Brain pericyte (primary cell): ENCODE data around the gene TMX2.
"Not testable (repeated sequence)": the region's sequence is repeated elsewhere in the genome, so short reads cannot be mapped to it uniquely, and the experiment has no call there.

Source experiments
- DNase-seq: peaks from one replicate; pipeline ENCODE4 v3.0.0-alpha.2; 2012; ENCODE audit warnings: low read depth, low spot score

TMX2 gene

DNA sequence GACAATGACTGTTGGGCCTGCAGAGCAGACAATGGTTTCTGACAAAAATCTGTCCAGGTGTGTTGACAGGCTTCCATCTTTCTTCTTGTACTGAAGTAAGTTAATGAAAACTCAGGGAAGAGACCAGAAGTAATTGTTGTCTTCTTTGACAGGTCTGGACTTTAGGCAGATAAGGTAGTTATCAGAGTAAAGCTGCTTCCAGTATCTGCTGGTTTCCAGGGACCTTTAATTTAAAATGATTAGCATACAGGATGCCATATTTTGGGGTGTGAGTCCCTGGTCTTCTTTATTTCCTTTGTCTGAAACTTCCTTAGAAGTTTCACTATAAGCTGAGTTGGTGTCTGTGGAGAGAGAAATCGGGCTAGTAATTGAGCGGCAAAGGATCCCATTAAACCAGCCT is 1.4 kb downstream of the TMX2 start:
- no peak for DNase-seq

DNA sequence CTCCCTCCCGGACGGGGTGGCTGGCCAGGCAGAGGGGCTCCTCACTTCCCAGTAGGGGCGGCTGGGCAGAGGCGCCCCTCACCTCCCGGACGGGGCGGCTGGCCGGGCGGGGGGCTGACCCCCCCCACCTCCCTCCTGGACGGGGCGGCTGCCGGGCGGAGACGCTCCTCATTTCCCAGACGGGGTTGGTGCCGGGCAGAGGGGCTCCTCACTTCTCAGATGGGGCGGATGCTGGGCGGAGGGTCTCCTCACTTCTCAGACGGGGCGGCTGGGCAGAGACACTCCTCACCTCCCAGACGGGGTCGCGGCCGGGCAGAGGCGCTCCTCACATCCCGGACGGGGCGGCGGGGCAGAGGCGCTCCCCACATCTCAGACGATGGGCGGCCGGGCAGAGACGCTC is 4.3 kb downstream of the TMX2 start:
- DNase-seq = not testable (repeated sequence)

DNA sequence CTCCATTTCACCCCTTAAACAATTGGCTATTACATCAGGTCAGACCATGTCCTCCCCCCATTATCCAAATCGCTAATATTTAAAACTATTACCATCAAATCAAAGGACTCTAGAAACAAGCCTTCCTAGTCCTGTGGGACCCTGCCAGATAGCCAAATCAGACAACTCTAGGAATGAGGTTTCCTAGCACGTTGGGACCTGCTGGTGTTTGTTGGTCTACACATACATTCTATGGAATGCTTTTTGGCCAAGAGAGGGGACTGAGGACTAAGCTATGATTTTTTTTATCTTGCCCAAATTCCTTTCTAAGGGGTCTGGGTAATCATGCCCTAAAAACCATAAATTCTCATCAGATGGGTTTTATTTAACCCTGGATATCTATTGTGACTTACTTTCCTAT is 14.8 kb downstream of the TMX2 start:
- no peak for DNase-seq

DNA sequence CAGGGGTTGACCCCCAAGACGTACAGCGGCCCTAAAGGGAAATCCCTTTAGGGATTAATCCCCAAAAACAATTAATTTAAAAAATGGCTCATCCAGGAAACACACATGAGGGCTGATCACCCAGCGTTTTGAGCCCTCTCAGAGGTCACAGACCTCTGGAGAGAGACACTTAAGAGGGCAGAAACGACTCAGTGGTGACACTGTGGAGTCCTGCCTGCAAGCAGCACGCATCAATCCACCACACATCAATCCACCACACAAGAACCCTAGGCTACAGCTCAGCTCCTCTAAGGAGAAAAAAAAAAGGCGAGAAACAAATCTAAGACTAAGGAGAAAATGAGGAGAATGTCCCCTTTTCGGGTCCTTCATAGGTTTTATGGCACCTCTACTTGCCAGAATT is 16.4 kb downstream of the TMX2 start:
- DNase-seq = no peak

DNA sequence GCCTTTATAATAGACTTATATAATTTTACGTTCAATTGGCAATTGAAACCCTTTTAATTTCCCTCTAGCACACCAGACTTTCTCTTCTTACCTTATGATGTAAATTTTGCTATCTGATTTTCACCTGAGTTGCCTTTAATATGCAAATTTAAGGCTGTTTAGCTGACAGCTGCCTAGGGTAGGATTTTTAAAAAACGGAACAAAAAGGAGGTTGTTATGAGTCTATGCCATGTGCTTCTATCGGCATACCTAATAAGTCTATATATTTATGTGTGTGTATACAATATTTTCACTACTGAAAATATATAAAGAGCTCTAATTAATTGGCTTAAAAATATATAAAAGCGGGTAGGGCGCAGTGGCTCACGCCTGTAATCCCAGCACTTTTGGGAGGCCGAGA is 17.1 kb downstream of the TMX2 start:
- no peak for DNase-seq

DNA sequence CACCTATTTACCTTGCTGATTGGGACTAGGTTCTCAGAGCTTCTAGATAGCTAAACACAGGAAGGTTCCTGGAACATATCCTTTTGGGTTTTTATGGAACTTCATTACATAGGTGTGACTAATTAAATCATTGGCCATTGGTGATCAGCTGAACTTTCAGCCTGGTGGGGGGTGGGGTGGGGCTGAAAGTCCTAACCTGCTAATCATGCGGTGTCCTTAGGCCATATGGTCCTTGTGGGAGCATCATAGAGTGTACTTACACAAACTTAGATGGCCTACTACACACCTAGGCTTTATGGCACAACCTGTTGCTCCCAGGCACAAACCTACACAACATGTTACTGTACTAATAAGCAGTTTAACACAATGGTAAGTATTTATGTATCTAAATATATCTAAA is 20.3 kb downstream of the TMX2 start:
- DNase-seq = no peak

DNA sequence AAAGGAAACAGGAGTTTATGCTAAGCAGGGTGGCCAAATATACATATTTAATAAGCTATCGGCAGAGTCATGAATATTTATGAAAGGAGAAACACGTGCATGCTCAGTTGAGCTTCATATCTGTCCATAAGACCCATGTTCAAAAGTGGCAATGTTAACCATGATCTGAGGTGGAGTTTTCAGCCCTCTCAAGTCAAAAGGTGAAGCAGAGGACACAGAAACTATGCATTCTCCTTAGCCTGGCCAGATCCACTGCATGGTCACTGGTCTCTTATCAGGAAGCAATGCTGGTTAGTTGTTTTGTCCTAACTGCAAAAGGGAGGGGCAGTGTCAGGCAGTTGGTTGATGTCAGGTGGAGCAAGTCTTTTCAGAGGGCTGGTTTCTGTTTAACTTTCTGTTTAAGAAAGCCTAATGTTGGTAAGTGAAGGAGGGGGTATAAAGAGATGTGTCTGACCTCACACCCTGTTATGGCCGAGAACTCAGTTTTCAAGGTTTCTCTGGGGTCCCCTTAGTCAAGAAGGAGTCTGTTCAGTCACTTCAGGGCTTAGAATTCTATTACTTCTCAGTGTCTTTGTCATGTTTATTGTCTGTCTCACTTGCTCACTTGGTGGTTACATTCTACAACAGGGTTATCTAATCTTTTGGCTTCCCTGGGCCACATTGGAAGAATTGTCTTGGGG is 23.4 kb downstream of the TMX2 start:
- DNase-seq = no peak

DNA sequence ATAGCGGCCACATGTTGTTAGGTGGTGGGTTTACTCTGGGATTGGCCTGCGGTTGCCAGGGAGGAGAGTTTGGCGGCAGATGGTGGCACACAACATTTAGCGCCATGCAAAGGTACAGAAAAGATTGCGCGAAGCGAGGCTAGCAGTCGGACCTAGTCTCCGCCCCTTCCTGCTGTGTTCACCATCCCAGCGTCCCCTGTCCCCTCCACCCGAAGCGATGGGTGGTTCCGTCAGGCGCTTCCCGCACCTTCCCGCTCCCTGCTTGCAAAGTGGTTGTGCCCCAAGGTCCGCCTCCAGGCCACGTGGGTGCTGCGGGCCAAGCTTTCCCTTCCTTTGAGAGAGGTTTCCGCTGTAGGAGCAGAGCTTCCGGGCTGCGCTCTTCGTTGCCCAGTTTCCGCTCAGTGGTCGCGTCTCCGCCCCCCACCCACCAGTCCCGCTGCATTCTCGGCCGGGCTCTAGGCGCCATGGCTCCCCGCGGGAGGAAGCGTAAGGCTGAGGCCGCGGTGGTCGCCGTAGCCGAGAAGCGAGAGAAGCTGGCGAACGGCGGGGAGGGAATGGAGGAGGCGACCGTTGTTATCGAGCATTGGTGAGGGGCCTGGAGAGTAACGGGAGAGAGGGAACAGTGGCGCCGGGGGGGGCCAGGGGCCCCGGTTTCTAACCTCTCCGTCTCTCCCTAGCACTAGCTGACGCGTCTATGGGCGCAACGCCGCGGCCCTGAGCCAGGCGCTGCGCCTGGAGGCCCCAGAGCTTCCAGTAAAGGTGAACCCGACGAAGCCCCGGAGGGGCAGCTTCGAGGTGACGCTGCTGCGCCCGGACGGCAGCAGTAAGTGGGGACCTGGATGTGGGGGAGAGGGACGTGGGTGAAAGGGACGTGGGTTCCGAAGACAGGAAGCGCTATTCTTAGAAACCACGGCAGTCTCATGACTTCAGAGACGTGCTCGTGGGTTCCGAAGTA is 29.0 kb downstream of the TMX2 start, which contains the start of gene SELENOH:
Gene SELENOH, plus strand, starts transcription at position 360 of the 955 bp plus-strand sequence. Its CDS starts 105 bp downstream, at position 465.
- peak; percentile 89 for DNase-seq

DNA sequence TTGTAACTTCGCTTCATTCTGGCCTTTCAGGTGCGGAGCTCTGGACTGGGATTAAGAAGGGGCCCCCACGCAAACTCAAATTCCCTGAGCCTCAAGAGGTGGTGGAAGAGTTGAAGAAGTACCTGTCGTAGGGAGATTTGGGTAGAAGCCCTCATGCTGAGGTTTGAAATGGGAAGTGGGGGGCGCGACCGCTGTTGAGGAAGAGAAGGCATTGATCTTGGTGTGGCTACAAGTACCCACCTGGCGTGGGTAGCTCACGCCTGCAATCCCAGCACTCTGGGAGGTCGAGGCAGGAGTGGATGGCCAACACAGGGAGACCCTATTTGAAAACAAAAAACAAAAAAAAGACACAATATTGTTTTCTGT is 29.7 kb downstream of the TMX2 start:
- no peak for DNase-seq

DNA sequence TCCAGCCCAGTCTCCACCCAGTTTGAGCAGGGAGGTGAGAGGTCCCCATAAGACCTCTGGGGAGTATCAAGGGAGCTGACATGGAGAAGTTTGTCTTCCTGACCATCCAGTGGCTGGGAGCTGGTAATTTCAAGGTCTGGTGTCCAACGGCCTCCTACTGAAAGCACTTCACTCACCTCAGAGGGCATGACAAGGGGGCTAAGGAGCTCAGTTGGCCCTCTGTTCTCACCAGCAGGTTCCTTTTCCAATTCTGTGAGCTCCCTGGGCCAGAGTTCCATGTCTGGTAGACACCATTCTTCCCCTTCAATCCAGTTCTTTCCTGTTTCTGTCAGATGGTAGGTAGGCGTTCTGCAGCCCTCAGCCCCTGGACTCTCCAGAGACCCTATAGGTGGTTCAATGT is 32.0 kb downstream of the TMX2 start:
- DNase-seq = no peak

DNA sequence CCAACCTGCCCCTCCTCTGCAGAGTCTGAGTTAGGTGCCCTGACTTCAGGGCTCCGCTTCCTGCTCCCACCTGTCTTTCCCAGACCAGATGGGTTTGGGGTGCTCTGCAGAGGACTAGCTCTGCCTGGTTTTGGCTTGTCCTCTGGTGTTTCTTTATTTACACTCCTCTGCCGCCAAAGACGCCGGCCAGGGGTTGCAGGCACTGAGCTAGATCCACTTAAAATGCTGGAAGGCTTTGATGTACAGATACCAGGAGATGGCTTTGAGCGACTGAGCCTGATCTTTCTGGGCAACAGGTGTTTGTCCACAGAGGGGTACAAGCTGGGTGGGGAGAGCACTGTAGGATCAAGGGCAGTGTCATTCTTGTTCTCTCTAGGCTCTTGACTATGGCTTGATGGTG is 32.8 kb downstream of the TMX2 start:
- DNase-seq = no peak

DNA sequence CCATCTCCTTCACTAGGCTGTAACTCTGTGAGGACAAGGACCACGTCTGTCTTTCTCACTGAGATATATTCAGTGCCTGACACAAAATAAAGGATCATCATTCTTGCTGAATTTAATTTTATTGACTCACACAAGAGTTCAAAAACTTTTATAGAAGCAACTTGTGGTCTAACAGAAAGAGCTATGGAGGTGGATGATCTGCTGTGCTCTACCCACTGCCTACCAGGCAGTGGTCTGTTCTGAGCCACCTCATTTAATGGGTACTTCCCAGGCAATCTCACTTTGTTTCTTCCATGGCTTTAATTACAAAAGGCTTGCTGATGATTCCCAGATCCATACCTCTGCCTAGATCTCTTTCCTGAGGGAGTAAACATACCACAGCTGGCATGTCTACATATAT is 34.5 kb downstream of the TMX2 start:
- DNase-seq = no peak

DNA sequence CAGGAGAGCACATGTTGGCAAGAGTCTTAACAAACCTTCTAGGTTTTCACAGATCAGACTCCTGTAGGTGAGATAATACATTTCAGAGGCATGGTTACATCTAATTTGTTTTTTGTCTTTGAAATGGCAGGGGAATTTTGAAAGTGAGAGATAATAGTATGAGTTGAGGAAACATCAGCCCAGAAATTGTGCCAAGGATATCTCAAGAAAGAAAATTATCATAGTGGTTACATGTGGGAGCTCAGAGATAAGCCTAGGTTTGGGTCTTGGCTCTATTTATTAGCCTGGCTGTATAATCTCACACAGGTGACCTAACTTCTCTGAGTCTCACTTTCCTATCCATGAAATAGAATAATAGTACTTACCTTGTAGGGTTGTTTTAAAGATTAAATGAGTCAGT is 38.8 kb downstream of the TMX2 start:
- no peak for DNase-seq

DNA sequence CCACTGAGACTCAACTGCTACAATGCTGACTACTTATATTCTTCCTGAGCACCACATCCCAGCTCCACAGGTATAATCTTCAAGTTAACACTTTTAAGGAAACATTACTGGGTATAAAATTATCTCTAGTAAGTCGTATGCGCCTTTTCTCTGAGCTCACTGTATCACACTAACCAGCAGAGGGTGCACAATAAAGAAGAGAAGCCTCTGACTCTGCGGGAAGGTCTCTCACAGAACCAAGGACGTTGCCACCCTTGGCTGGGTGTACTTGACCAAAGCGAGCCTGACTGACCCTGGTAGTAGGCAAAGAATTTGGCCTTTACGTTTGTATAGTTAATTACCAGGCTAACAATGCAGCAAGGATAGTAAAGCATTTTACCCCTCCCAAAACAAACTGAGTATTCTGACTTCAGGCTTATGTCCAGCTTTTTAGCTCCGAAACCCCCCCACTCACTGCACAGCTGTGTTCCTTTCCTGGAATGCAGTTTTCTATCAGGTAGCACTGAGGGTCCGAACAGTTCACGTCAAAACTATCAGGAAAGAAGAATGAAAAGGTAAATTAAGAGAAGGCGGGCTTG is 39.4 kb downstream of the TMX2 start, which contains the start of gene BTBD18:
Gene BTBD18, minus strand, starts transcription at position 144 of the 578 bp plus-strand sequence. CDS start 631 bp downstream, outside the sequence.
- DNase-seq = no peak

DNA sequence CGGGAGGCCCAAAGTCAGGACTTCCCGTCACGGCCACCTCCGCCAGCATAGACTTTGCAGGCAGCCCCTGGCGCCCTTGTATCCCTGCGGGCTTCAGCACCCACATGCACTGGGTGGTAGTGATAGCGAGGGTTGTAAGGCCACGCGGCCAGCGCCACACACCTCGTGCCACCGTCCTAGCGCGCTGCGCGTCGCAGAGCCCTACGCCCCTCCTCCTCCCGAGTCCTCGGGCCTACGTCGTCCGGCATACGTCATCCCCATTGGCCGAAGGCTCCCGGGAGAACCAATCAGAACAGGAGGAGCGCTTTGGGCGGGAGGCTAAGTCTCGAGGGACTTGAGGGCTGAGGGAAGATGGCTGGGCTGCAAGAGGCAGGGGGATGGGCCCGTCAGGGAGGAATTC is 40.6 kb downstream of the TMX2 start:
- no peak for DNase-seq

DNA sequence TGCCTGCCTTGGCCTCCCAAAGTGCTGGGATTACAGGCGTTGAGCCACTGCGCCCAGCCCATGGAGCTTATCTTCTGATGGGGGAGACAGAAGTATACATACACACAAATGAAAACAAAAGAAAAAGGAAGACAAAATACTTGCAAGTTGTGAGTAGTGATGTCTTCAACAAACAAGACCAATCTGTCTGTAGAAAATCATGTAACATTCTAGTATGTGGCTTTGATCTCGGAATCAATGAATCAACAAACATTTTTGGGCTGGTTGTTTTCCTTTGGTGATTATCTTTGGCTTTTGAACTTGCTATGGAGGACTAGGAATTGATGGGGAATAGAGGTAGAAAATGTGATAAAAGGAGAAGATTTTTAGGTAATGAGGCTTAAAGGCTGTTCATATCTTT is 45.8 kb downstream of the TMX2 start:
- no peak for DNase-seq

DNA sequence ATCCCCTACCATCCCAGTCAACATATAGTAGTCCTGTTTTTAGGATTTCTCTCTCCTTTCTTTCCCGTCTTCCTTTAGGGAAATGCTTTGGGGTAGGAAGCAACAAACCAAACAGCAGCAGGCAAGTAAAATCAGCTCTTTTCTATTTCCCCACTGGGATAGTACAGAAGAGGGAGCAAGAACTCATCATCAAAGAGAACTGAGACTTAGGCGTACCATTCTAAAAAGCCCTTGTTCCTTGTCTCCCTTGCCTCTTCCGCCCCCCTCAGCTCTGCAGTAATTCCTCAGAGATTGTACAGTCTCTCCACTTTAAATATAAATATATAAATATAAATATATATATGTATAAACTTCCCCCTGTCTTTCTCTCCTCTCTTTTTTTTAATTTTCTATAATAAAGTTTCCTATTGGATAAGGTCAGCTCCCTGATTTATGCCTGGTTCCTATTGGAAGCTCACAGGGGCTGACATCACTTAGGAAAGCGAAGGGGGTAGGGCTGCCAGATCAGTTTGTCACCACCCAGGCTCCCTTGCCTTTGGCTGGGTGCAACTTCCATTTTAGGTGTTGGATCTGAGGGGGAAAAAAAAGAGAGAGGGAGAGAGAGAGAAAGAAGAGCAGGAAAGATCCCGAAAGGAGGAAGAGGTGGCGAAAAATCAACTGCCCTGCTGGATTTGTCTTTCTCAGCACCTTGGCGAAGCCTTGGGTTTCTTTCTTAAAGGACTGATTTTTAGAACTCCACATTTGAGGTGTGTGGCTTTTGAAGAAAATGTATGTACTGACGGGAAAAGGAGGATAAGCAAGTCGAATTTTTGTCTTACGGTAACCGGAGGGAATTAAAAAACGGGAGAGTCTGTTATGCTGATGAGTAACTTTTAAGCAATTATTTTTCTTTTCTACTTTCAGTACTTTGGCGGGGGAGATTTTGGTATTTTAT is 49.2 kb downstream of the TMX2 start, which contains the start of gene CTNND1:
Gene CTNND1, plus strand, starts transcription at position 502 of the 934 bp plus-strand sequence. CDS start 29,677 bp downstream, outside the sequence.
- DNase-seq = peak; percentile 88

DNA sequence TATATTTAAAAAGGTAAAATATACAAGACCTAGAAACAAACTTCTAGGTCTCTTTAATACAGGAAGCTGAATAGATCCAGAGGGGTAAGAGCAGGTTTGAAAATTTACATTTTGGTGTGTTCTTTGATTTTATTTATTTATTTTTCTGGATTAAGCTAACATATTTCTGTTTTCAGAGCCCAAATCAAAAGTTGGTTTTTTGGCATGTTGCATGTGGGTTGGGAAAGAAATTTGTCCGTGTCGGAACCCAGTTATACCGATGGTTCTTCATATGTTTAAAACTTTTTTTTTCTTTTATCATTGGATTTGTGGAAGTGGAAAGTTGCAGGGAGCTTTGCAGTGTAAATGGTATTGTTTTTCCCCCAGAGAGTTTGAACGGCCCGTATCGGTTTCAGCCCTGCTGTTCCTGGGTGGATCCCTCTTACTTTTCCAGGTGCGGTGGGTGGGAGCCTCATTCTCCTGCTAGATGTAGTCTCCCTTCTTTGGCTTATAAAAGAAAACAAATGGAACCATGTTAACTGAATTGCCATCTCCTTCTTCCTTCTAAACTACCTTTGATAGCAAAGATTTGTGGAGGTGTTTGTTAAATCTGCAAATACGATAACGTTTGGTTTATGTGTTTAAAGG is 50.0 kb downstream of the TMX2 start:
- DNase-seq = no peak

DNA sequence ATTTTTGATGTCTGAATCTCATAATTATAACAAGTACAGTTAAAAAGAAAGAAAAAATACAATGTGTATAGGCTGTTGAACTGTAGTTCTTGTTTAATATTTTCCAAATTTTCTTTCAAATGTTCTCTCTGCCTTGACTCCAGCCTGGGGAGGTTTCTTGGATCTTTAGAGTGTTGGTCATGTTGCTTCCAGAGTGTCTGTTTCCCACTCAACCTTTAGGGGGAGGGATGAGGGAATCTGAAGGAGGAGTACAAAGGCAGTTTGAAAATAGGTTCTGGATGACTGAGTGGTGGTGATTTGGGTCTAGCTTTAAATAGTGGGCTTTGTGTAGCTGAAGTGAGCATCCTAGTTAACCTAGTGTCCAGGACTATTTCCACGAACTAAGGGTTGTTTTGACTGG is 51.2 kb downstream of the TMX2 start:
- no peak for DNase-seq

DNA sequence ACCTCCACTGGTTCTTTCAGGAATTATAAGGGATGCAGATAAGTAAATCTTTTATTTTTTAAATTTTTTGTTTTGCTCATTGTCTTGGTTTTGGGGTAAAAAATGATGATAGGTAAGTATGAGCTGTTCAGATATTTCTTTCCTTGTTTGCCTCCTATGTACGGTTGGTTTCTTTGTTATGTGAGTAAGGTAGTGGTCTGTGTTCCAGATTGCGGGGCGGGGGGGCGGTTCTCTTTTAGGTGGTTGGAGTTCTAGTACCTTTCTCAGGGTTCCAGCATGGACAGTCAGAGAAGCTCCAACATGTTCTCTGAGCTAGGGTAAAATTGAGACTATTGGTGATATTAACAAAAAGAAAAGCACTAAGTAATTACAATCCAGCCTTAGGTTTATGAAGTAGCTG is 51.6 kb downstream of the TMX2 start:
- no peak for DNase-seq

DNA sequence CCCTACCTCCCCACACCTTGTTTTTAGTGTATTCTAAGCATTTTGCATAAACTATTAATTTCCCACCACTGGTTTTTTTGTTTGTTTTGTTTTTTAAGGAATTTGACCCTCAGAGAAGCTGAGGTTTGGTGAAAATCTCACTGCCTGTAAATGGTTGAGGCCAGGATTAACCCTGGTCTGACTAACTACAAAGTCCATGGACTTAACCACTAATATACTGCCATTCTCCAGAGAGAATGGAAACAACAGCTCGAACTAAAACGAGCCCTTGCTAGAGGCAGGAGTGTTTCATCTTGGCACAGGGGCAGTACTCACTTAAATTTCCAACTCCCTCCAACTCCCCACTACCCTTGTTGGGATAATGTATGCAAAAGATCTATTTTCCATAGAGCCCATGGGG is 52.2 kb downstream of the TMX2 start:
- no peak for DNase-seq
